Pulmonary artery endothelial cell (primary cell): Measurements from ENCODE around the gene CELA2B. TPM values are rescaled to one million over a fixed set of nuclear protein-coding genes. Genes with fewer than 3 reads are reported as not detected.
"Not testable (repeated sequence)": the region's sequence is repeated elsewhere in the genome, so short reads cannot be mapped to it uniquely, and the experiment has no call there.

ENCODE experiments used
- DNase-seq: peaks from one replicate; pipeline ENCODE4 v3.0.0-alpha.2; 2011; ENCODE audit warnings: low read depth, low spot score
- total RNA-seq: library from RNA; depleted of rRNA; stranded (reverse); fragments of >200 nt; gene quantifications from 2 replicates; pipeline ENCODE4 v1.2.3, GENCODE V29; 2014

Gene CELA2B
- total RNA-seq, 1 donor from 2014 or later: not detected

DNA sequence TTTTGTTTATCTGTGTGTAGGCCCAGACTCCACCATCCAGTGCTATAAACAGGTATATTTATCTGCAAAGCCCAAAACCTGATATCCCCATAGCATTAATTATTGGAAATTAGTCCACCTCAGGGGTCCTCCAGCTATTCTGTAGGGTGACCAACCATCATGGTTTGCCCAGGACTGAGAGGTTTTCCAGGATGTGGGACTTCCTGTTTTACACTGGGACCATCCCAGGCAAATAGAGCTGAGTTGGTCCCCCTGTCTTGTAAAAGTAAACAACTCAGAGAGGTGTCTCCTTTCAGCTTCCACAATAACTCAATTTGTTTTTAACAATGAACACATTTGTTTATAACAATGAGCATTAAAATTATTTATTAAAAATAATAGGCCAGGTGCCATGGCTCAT, 7.8 kb upstream of the CELA2B start:
- no peak for DNase-seq

- DNase-seq: no peak
These were observed 6.5 kb upstream of the CELA2B start for GRCh38 chr1:15469361-15469760.

GRCh38 chr1:15469821-15470448, 6.0 kb upstream of the CELA2B start:
- DNase-seq: not testable (repeated sequence)

DNA sequence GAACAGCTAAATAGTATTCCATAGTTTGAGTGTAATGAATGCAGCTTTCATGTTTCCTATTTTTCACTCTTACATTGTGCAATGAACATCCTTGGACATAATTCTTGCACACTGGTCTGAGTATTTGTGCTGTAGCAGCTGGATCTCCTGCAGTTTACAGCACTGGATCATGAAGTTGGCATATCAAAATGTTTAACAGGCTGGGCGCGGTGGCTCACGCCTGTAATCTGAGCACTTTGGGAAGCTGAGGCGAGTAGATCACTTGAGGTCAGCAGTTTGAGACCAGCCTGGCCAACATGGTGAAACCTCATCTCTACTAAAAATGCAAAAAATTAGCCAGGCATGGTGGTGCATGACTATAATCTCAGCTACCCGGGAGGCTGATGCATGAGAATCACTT, 4.8 kb upstream of the CELA2B start:
- DNase-seq: not testable (repeated sequence)

GRCh38 chr1:15471723-15472122, 4.2 kb upstream of the CELA2B start:
- DNase-seq: not testable (repeated sequence)

- no peak for DNase-seq
These were observed 3.3 kb upstream of the CELA2B start for GRCh38 chr1:15472587-15472986.

DNA sequence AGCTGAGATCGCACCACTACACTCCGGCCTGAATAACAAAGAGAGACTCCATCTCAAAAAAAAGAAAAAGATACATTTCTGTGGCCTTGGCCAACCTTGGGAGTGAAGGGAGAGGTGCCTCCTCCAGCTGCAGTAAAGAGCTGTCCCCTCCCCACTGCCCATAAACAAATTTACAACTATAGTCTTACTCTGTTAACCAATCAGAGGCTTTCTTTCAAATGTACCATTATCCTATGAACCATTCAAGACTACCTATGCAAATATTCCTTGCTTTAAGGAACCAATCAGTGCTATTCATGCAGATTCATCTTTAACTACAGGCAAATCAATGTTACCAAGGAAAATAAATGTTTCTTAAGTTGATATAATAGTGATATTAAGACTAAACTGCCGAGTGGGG, 1.0 kb downstream of the CELA2B start:
- DNase-seq: no peak

DNA sequence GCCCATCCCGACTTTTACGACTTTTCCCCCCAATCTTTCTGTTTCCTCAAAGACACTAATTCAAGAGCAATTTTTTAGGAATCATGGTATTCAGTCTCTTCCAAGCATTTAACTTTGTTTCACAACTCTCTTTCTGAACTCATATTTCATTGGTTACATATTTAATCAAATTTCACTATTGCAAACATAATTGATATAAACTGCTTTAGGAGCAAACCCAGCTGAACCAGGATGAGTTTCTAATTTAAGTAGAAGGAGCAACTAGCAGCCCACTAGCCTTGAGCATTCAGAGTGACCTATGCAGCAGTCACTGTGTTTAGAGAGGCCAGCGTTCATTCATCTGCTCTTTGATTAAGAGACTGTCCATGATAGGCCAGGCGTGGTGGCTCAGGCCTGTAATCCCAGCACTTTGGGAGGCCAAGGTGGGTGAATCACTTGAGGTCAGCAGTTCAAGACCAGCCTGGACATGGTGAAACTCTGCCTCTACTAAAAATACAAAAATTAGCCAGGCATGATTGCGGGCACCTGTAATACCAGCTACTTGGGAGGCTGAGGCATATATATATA, 1.8 kb downstream of the CELA2B start:
- DNase-seq: no peak

GRCh38 chr1:15479654-15480347, 3.9 kb downstream of the CELA2B start:
- no peak for DNase-seq

- DNase-seq: not testable (repeated sequence)
These were observed 6.6 kb downstream of the CELA2B start for GRCh38 chr1:15482455-15482854.

- not testable (repeated sequence) for DNase-seq
These were observed 7.2 kb downstream of the CELA2B start for GRCh38 chr1:15482983-15483543.

- no peak for DNase-seq
These were observed 8.1 kb downstream of the CELA2B start for GRCh38 chr1:15483971-15484370.

DNA sequence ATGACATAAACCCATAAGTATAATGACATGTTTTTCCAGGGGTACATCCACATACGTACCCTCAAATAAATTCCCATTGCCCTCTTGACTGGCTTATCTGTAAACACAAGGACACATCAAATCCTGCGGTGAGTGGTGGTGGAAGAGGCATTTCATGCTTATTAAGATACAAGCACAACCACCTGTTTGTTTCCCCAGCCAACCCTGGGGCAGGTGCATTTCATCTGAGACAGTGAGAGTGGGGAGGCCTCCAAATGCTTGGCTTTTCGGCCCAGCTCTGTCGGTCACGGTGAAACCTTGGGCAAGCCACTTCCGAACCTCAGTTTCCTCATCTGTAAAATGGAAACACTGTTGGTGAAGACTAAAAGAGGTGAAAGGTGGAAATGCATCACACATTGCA, 8.5 kb downstream of the CELA2B start:
- not testable (repeated sequence) for DNase-seq

DNA sequence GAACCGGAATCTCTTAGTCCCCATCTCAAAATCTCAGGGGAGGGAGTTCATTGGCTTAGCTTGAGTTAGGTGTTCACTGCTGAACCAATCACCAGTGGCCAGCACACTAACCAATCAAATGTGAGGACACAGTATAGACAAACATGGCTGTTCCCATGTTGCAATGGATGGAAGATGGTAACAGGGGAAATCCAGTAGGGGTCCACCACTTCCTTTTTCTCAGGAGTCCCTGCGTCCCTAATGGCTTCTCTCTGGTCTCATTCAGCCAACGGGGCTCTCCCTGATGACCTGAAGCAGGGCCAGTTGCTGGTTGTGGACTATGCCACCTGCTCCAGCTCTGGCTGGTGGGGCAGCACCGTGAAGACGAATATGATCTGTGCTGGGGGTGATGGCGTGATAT, 9.7 kb downstream of the CELA2B start:
- no peak for DNase-seq

GRCh38 chr1:15486844-15487610, 11.1 kb downstream of the CELA2B start:
- DNase-seq: not testable (repeated sequence)

DNA sequence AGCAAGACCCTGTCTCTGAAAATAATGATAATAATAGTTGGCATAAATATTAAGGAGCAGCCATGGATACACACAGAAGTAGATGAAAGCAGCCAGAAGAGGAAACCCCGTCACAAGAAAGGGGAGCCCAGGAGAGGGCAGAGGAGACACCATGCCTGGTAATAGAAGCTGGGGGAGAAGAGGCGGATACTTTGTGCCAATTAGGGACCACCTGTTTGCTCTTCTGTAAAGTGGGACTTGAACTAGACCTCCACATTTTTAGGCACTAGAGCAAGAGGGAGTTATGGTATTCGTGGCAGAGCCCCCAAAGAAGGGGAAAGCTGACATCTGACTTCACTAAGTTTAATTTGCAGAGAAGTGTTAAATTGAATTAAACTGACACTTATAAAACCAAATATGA, 12.5 kb downstream of the CELA2B start:
- DNase-seq: no peak

DNA sequence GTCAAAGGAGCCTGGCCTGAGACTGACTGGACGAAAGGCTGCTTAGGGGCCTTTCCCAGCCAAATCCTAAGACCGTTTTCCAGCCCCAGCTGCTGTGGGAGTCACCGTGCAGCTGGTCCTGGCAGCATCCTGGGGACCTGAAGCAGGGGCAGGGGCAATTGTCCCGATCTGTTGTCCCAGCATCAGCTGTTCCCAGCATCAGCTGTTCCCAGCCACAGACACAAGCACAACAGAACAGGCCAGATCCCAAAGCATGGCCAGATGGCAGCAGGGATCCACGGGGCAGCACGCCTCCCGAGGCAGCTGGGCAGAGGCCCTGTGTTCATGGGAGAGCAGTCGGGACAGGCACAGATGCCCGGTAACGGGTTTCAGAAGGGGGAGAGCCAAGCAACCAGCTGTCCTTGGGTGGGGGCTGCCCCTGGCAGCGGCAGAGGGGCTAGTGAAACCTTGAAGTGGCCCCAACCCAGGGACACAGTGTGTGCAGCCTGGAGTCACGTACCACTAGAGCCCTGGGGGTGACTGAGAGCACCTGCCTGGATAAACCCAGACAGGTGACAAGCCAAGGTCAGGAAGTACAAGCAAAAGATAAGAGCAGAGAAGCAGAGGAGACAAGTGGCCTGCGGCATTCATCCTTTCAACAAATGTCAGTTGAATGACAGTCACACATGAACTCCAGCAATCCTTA, 13.3 kb downstream of the CELA2B start:
- DNase-seq: no peak

- DNase-seq: not testable (repeated sequence)
These were observed 15.1 kb downstream of the CELA2B start for GRCh38 chr1:15491010-15491409.

DNA sequence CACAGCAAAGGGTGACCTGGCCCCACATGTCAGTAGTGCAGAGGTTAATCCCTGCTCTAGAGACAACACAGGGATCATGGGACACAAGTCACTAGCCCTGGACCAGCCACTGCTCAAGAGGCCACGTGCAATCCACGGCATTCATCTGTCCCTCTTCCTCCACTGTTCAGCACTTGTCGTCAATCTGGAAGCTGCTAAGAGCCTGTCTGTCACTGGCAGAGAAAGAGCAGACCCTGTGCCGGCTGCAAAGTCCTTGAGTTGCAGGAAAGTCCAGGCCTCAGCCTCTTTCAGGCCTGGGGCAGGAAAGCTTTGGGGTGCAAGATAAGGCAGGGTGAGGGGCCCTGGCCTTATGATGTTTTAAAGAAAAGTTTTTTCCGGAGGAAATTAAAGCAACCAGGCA, 16.7 kb downstream of the CELA2B start:
- DNase-seq: no peak

- no peak for DNase-seq
These were observed 18.0 kb downstream of the CELA2B start for GRCh38 chr1:15493869-15494390.
